HG03280 (cell line): Measurements from ENCODE around the gene URB2.
"Not testable (repeated sequence)": the region's sequence is repeated elsewhere in the genome, so short reads cannot be mapped to it uniquely, and the experiment has no call there.

Experiments
- ATAC-seq: cut with Tn5 transposase; IDR thresholded peaks from one replicate; pipeline ENCODE4 v1.9.1; 2021; ENCODE audit warnings: mild to moderate bottlenecking, moderate library complexity; ENCODE audit not compliant: unreplicated experiment

URB2 gene

GRCh38 chr1:229613938-229614337 lies 12.1 kb upstream of the URB2 start:
- ATAC-seq: no peak

DNA sequence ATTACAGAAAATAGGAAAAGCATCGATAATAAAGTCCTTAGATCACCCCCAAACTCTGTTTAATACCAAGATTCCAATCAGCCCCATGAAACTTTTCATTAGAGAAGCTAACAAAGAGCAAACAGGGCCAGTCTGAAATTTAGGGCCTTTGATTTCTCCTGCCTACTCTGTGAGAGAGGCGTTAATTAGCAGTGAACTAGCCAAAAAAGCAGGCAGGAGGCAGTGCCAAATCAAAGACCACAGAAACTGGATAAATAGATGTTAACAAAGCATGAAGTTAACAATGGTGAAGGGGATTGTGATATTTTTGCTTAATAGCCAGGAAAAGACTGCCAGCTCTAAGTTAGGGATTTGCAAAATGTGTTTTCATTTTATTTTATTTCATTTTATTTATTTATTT lies 11.3 kb upstream of the URB2 start:
- ATAC-seq: no peak

DNA sequence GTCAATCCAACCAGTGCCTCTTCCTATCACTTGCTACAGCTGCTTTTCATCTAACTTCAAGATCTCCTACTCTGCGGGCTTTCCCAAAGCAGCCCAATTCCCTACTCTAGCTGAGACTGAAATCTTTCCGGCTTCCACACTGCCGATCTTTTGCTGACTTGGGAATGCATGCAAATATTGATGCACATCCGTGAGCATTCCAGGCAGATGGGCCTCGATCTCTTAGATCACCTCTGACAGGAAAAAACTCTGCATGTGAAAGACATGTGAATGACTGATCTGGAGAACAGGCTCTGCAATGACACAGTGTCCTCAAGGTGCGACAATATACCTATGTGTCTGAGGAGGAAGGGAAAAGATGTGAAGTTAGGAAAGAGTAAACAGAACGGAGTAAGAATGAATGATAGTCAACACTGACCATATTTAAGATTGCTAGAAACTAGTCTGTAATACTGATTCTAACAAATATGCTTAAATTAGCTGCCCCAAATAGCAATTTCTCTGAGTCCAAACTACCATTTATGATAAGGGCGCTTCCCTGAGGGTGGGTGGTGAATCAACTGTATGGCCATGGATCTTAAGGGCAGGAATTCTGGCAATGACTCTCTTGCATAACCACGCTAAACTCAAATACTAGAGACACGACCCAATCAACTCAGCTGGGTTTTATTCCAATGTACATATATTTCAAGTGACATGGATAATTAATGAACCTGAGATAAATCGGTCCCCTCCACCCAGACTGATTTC lies 8.5 kb upstream of the URB2 start:
- no peak for ATAC-seq

- no peak for ATAC-seq
These were observed 7.0 kb upstream of the URB2 start for GRCh38 chr1:229619002-229619401.

DNA sequence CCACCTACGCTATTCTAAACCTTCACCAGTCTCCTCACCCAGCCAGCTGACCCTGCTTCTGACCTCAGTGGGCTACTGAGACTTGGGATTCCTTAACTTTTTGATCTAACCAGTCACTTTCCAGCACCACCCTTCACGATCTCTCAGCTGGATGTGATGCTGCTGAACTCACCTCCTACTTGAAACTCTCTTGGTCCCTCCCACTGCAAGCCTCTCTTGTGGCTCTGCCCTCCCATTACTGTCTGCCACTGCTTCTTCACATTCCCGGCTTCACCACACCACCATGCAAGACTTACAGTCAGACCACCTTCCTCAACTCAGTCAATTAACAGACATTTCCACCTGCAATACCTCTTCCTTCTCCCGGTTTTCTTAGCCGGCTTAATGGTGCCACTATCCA lies 6.4 kb upstream of the URB2 start:
- ATAC-seq: no peak

DNA sequence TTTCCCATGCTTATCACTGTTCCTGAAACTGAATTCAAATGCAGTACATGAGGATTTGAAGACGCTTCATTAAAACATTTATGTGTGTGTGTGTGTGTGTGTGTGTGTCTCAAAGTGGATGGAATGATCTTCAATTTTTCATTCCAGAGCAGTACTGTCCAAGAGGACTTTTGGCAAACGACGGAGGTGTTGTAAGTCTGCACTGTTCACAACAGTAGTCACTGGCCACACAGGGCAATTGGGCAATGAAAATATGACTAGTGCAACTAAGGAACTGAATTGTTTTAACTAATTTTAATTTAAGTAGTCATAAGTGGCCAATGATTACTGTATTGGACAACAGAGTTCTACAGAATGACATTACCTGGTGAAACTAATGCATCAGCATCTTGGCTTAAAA lies 5.2 kb upstream of the URB2 start:
- ATAC-seq: no peak

GRCh38 chr1:229621663-229622062 lies 4.4 kb upstream of the URB2 start:
- no peak for ATAC-seq

DNA sequence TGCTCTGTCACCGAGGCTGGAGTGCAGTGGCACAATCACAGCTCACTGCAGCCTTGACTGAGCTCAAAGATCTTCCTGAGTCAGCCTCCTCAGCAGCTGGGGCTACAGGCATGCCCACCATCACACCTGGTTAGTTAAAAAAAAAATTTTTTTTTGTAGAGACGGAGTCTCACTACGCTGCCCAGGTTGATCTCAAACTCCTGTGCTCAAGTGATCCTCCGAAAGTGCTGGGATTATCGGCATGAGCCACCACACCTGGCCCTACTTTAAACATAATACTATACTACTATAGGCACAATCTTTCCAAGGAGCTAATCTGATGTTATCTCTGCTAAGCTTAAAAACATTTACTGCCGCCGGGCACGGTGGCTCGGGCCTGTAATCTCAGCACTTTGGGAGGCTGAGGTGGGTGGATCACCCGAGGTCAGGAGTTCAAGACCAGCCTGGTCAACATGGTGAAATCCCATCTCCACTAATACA lies 3.4 kb upstream of the URB2 start:
- ATAC-seq: not testable (repeated sequence)

- no peak for ATAC-seq
These were observed 2.8 kb upstream of the URB2 start for GRCh38 chr1:229623225-229623624.

- ATAC-seq: no peak
These were observed 2.2 kb upstream of the URB2 start for GRCh38 chr1:229623838-229624237.

GRCh38 chr1:229624521-229625070 lies 1.5 kb upstream of the URB2 start:
- ATAC-seq: no peak

GRCh38 chr1:229625071-229625914 lies 754 bp upstream of the URB2 start:
- peak; percentile 36 for ATAC-seq

DNA sequence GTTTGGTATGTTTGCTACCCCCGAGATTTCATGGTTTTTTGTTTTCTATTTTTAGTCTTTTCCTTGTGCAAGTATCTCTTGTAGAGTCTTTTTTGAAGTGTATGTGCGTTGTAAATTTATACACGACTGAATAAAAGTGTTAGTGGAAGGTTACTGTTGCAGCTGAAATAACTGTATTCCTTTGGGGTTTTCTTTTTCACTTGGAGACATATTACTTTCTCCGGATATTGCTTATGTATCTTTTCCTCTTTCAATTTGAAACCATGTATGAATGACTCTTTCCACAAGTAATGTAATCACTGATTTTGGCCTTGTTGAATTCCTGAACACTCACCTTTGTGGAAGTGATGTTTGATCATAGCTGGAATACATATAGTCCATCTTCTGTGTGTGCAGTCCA lies 956 bp downstream of the URB2 start:
- ATAC-seq: no peak

DNA sequence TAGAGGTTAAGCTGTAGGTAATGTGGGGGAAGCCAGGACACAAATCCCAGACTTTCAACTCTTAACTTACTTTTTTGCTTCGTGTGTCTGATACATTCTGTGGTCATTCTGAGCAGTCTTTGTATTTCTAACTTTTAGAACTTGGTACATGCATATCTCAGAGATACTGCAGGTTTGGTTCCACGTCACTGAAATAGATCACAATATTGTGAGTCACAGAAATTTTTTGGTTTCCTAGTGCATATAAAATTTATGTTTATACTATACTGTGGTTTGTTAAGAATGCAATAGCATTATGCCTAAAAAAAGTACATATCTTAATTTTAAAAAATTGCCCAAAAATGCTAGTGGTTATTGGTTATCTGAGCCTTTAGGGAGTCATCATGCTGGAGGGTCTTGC lies 3.2 kb downstream of the URB2 start:
- no peak for ATAC-seq

- ATAC-seq: no peak
These were observed 5.1 kb downstream of the URB2 start for GRCh38 chr1:229631148-229631547.

- no peak for ATAC-seq
These were observed 5.9 kb downstream of the URB2 start for GRCh38 chr1:229631966-229632365.

DNA sequence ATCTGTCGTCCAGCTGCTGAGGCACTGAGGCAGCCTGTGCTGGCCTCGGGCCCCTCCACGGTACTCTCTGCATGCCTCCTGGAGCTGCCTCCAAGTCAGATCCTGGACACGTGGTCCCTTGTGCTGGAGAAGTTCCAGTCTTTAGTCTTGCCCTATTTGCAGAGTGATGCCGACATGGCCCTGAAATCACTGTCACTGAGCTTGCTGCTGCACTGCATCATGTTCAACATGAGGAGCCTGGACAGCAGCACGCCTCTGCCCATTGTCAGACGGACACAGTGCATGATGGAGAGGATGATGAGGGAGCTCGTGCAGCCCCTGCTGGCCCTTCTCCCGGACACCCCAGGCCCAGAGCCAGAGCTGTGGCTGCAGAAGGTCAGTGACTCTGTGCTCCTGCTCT lies 10.0 kb downstream of the URB2 start:
- ATAC-seq: no peak

DNA sequence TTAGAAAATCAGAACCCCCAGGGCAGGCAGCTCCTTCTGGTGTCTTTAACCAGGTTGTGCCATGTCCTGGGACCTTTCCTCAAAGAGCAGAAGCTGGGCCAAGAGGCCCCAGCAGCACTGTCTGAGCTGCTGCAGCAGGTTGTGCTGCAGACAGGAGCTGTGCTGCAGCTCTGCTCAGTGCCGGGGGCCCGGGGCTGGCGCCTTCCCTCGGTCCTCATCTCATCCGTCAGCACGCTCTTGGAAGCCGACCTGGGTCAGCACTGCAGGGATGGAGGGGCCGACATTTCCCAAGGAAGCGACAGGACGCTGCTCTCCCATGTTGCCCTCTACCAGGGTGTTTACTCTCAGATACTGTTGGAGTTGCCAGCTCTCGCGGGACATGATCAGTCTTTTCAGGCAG lies 11.7 kb downstream of the URB2 start:
- ATAC-seq: no peak

- no peak for ATAC-seq
These were observed 14.4 kb downstream of the URB2 start for GRCh38 chr1:229640455-229640854.

GRCh38 chr1:229641306-229641705 lies 15.3 kb downstream of the URB2 start:
- ATAC-seq: no peak

DNA sequence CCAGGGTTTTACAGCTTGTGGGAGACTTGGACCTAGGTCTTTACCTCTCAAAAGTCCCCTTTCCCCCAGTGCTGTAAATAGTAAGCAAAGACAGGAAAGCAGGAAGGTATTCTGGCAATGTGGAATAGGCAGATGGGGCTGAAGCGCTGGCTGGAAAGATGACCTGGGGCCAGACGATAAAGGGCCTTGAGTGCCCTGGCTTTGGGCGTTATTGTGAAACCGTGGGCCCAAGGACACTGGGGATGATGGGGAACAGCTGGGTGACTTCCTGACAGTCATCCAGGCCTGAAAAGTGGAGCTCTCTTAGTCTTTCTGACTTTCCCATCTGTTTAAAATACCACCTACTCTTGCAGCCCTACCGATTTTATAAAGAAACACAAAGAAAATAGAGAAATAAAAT lies 16.3 kb downstream of the URB2 start:
- ATAC-seq: no peak

- ATAC-seq: no peak
These were observed 16.9 kb downstream of the URB2 start for GRCh38 chr1:229642970-229643369.
